Activated CD8-positive, alpha-beta T cell treated with anti-CD3 and anti-CD28 coated beads, Interleukin-2, amount 10 ng/mL, durations not matched to agents 7 days and 5 days (primary cell): ENCODE measurements around the gene DCTN2. TPM values are rescaled to one million over a fixed set of nuclear protein-coding genes. Genes with fewer than 3 reads are reported as not detected.

Experiments
- ATAC-seq: fragments of 150-1000 bp; cut with Tn5 transposase; one replicate; pipeline ENCODE4 v1.10.0; 2021; ENCODE audit warnings: moderate library complexity
- CTCF ChIA-PET: fragments of 350-600 bp; sonication (Branson Sonifier 250); formaldehyde crosslinking; loops from one replicate; lab custom pipeline; 2021; ENCODE audit warnings: antibody characterized with exemption; lab: Charles Lee
- POLR2A ChIA-PET: fragments of 350-600 bp; sonication (Branson Sonifier 250); formaldehyde crosslinking; loops from one replicate; lab custom pipeline; 2021; ENCODE audit warnings: antibody characterized with exemption; lab: Charles Lee
- DNase-seq: peaks from one replicate; pipeline ENCODE4 v3.0.0-alpha.2; 2020
- H3K27ac Mint-ChIP-seq: one replicate; pipeline ENCODE4 v1.8.0; 2021; ENCODE audit warnings: mild to moderate bottlenecking, mixed read lengths
- H3K27me3 Mint-ChIP-seq: one replicate; pipeline ENCODE4 v1.8.0; 2021; ENCODE audit warnings: low read depth, mixed read lengths
- H3K36me3 Mint-ChIP-seq: one replicate; pipeline ENCODE4 v1.8.0; 2021; ENCODE audit warnings: low read depth, mixed read lengths
- H3K4me1 Mint-ChIP-seq: one replicate; pipeline ENCODE4 v1.8.0; 2021; ENCODE audit warnings: low read depth, mixed read lengths
- H3K4me3 Mint-ChIP-seq: one replicate; pipeline ENCODE4 v1.8.0; 2021; ENCODE audit warnings: mild to moderate bottlenecking, mixed read lengths
- H3K9me3 Mint-ChIP-seq: one replicate; pipeline ENCODE4 v1.8.0; 2022; ENCODE audit warnings: mixed read lengths; ENCODE audit not compliant: insufficient read depth
- total RNA-seq, 2 experiments: library from RNA; stranded (reverse); gene quantifications; one replicate each; pipeline ENCODE4 v1.2.3, GENCODE V29; 2021

DCTN2 gene
- total RNA-seq, 2 experiments from 2014 or later = 89.3 to 96.5 TPM

GRCh38 chr12:57585156-57585555 is 38.2 kb upstream of the DCTN2 start:
- H3K36me3 Mint-ChIP-seq = no peaks in the 10 kb centered on the region
- peaks cover 6% of the 10 kb centered on the region for H3K4me1 Mint-ChIP-seq
- H3K27ac Mint-ChIP-seq = no peak overlapping the region
- POLR2A ChIA-PET = interaction anchor here (0.6 to 0.7 kb wide), 4 partner anchors 15 to 160 kb away, joined by 3 to 7 read pairs (median 4); no protein-coding TSS in a partner anchor
- H3K9me3 Mint-ChIP-seq = no peaks in the 10 kb centered on the region
- H3K27me3 Mint-ChIP-seq = no peaks in the 10 kb centered on the region
- no peak for ATAC-seq
- DNase-seq = no peak
- H3K4me3 Mint-ChIP-seq = no peak overlapping the region
- CTCF ChIA-PET = interaction anchor here (0.8 to 5.9 kb wide), 11 partner anchors 7 to 172 kb away, joined by 3 to 87 read pairs (median 26); partner anchors contain the start of genes B4GALNT1 and PIP4K2C

GRCh38 chr12:57584690-57585089 is 37.7 kb upstream of the DCTN2 start:
- no peak overlapping the region for H3K27ac Mint-ChIP-seq
- ATAC-seq = no peak
- peaks cover 6% of the 10 kb centered on the region for H3K4me1 Mint-ChIP-seq
- DNase-seq = no peak
- POLR2A ChIA-PET = interaction anchor here (0.7 kb wide), 1 partner anchor 108 kb away, joined by 7 read pairs; no protein-coding TSS in a partner anchor
- H3K9me3 Mint-ChIP-seq = no peaks in the 10 kb centered on the region
- H3K27me3 Mint-ChIP-seq = no peaks in the 10 kb centered on the region
- no peaks in the 10 kb centered on the region for H3K36me3 Mint-ChIP-seq
- H3K4me3 Mint-ChIP-seq = no peak overlapping the region
- CTCF ChIA-PET = interaction anchor here (0.8 to 5.9 kb wide), 15 partner anchors 8 to 172 kb away, joined by 3 to 87 read pairs (median 20); partner anchors contain the start of genes B4GALNT1, PIP4K2C and TSPAN31

GRCh38 chr12:57584050-57584449 is 37.1 kb upstream of the DCTN2 start:
- Mint-ChIP-seq H3K27me3 (no peaks in the 10 kb centered on the region), H3K27ac (no peak overlapping the region), H3K36me3 (no peaks in the 10 kb centered on the region), H3K4me1 (peaks cover 6% of the 10 kb centered on the region), H3K9me3 (no peaks in the 10 kb centered on the region), H3K4me3 (no peak overlapping the region)
- ChIA-PET CTCF (interaction anchor here (0.7 to 5.9 kb wide), 33 partner anchors 8 to 315 kb away, joined by 3 to 87 read pairs (median 5); partner anchors contain the start of genes ARHGEF25, B4GALNT1, DCTN2 and DDIT3), POLR2A (interaction anchor here (0.7 to 0.8 kb wide), 2 partner anchors 9 to 125 kb away, joined by 3 to 4 read pairs; no protein-coding TSS in a partner anchor)
- DNase-seq (no peak), ATAC-seq (no peak)

GRCh38 chr12:57583008-57583831 is 36.2 kb upstream of the DCTN2 start:
- peaks cover 6% of the 10 kb centered on the region for H3K4me1 Mint-ChIP-seq
- CTCF ChIA-PET = interaction anchor here (0.6 to 5.9 kb wide), 45 partner anchors 9 to 320 kb away, joined by 3 to 87 read pairs (median 5); partner anchors contain the start of genes ARHGEF25, B4GALNT1, DCTN2 and DDIT3
- POLR2A ChIA-PET = interaction anchor here (0.7 to 0.8 kb wide), 2 partner anchors 10 to 124 kb away, joined by 3 to 4 read pairs; no protein-coding TSS in a partner anchor
- DNase-seq = peak; percentile 84
- H3K27ac Mint-ChIP-seq = no peak overlapping the region
- H3K4me3 Mint-ChIP-seq = no peak overlapping the region
- H3K9me3 Mint-ChIP-seq = no peaks in the 10 kb centered on the region
- peak; percentile 99 for ATAC-seq
- no peaks in the 10 kb centered on the region for H3K36me3 Mint-ChIP-seq
- H3K27me3 Mint-ChIP-seq = no peaks in the 10 kb centered on the region

- ATAC-seq (no peak), DNase-seq (no peak)
- H3K4me3 Mint-ChIP-seq = no peak overlapping the region
- ChIA-PET POLR2A (no interaction called here), CTCF (interaction anchor here (0.6 to 5.9 kb wide), 20 partner anchors 9 to 221 kb away, joined by 3 to 87 read pairs (median 10); partner anchors contain the start of genes B4GALNT1, OS9, PIP4K2C and TSPAN31)
- no peaks in the 10 kb centered on the region for H3K27me3 Mint-ChIP-seq
- no peaks in the 10 kb centered on the region for H3K36me3 Mint-ChIP-seq
- no peaks in the 10 kb centered on the region for H3K9me3 Mint-ChIP-seq
- H3K27ac Mint-ChIP-seq = no peak overlapping the region
- H3K4me1 Mint-ChIP-seq = peaks cover 6% of the 10 kb centered on the region
These were observed 35.4 kb upstream of the DCTN2 start for GRCh38 chr12:57582440-57582839.

- no peaks in the 10 kb centered on the region for H3K36me3 Mint-ChIP-seq
- DNase-seq (no peak), ATAC-seq (no peak)
- H3K27me3 Mint-ChIP-seq = no peaks in the 10 kb centered on the region
- ChIA-PET POLR2A (interaction anchor here (1.1 kb wide), 1 partner anchor 9 kb away, joined by 4 read pairs; the partner anchor contains the start of gene PIP4K2C), CTCF (interaction anchor here (0.6 to 5.9 kb wide), 15 partner anchors 11 to 222 kb away, joined by 3 to 87 read pairs (median 4); partner anchors contain the start of genes B4GALNT1, DCTN2, DTX3 and OS9)
- no peaks in the 10 kb centered on the region for H3K9me3 Mint-ChIP-seq
- no peak overlapping the region for H3K27ac Mint-ChIP-seq
- H3K4me3 Mint-ChIP-seq = no peak overlapping the region
- H3K4me1 Mint-ChIP-seq = peaks cover 6% of the 10 kb centered on the region
These were observed 34.8 kb upstream of the DCTN2 start for GRCh38 chr12:57581802-57582201.

- ATAC-seq (no peak), DNase-seq (no peak)
- CTCF ChIA-PET = interaction anchor here (1.0 to 5.9 kb wide), 4 partner anchors 8 to 111 kb away, joined by 3 to 87 read pairs (median 27); partner anchors contain the start of gene PIP4K2C
- Mint-ChIP-seq H3K4me3 (no peak overlapping the region), H3K4me1 (peaks cover 6% of the 10 kb centered on the region), H3K9me3 (no peaks in the 10 kb centered on the region), H3K27me3 (no peaks in the 10 kb centered on the region), H3K36me3 (no peaks in the 10 kb centered on the region), H3K27ac (no peak overlapping the region)
- POLR2A ChIA-PET = interaction anchor here (1.1 kb wide), 1 partner anchor 10 kb away, joined by 4 read pairs; the partner anchor contains the start of gene PIP4K2C
These were observed 33.4 kb upstream of the DCTN2 start for GRCh38 chr12:57580466-57580795.

GRCh38 chr12:57579677-57580465 is 32.9 kb upstream of the DCTN2 start:
- Mint-ChIP-seq H3K4me3 (no peak overlapping the region), H3K27me3 (no peaks in the 10 kb centered on the region), H3K36me3 (no peaks in the 10 kb centered on the region), H3K4me1 (peaks cover 6% of the 10 kb centered on the region), H3K27ac (no peak overlapping the region), H3K9me3 (no peaks in the 10 kb centered on the region)
- DNase-seq (no peak), ATAC-seq (no peak)
- ChIA-PET CTCF (interaction anchor here (0.7 to 5.9 kb wide), 3 partner anchors 12 to 53 kb away, joined by 3 to 87 read pairs (median 49); partner anchors contain the start of genes B4GALNT1 and PIP4K2C), POLR2A (no interaction called here)

- H3K9me3 Mint-ChIP-seq = no peaks in the 10 kb centered on the region
- H3K36me3 Mint-ChIP-seq = no peaks in the 10 kb centered on the region
- H3K27ac Mint-ChIP-seq = no peak overlapping the region
- ChIA-PET POLR2A (no interaction called here), CTCF (no interaction called here)
- ATAC-seq (no peak), DNase-seq (no peak)
- H3K27me3 Mint-ChIP-seq = no peaks in the 10 kb centered on the region
- H3K4me3 Mint-ChIP-seq = no peak overlapping the region
- peaks cover 6% of the 10 kb centered on the region for H3K4me1 Mint-ChIP-seq
These were observed 32.0 kb upstream of the DCTN2 start for GRCh38 chr12:57579011-57579410.

GRCh38 chr12:57577981-57578758 is 31.2 kb upstream of the DCTN2 start:
- no peaks in the 10 kb centered on the region for H3K9me3 Mint-ChIP-seq
- ChIA-PET POLR2A (no interaction called here), CTCF (interaction anchor here (1.1 kb wide), 1 partner anchor 43 kb away, joined by 3 read pairs; no protein-coding TSS in a partner anchor)
- H3K27ac Mint-ChIP-seq = no peak overlapping the region
- no peaks in the 10 kb centered on the region for H3K36me3 Mint-ChIP-seq
- H3K27me3 Mint-ChIP-seq = no peaks in the 10 kb centered on the region
- peaks cover 2% of the 10 kb centered on the region for H3K4me1 Mint-ChIP-seq
- no peak overlapping the region for H3K4me3 Mint-ChIP-seq
- no peak for ATAC-seq
- no peak for DNase-seq
